SK-MEL-5 (cell line): ENCODE measurements around the gene ITGAL. TPM values are rescaled to one million over a fixed set of nuclear protein-coding genes. Genes with fewer than 3 reads are reported as not detected.
A peak's percentile ranks its signal among the peaks of the same experiment; 100 is the strongest.

ENCODE experiments used
- DNase-seq: peaks from one replicate; pipeline ENCODE4 v3.0.0-alpha.2; 2016; ENCODE audit warnings: low read depth, low spot score
- in situ Hi-C: cut with HindIII; loops from 2 replicates; pipeline ENCODE4 v1.10.0; 2016; ENCODE audit warnings: low sequenced_read_pairs, high pct_unique_total_duplicates, low pct_unique_long_range_greater_than_20kb
- total RNA-seq: library from RNA; depleted of rRNA; stranded (reverse); fragments of >200 nt; shearing (Covaris generic); gene quantifications from 2 replicates; pipeline ENCODE4 v1.2.3, GENCODE V29; 2014

ITGAL gene
- total RNA-seq, 1 experiment from 2014 or later = not detected

DNA sequence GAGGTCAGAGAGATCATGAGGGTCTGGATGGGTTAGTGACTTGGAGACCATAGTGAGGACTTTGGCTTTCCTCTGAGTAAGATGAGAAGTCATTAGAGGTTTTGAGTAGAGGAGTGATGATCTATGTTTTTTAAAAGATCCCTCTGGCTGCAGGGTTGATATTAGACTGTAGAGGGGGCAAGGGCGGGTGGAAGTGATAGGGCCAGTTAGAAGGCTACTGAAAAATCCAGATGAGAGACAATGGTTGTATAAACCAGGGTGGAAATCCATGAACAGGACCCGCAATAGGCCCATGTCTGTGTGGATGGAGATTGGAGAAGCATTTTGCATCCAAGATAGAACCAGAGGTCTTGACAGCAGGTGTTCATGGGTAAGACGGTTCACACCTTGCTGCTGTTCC, 9.8 kb downstream of the ITGAL start:
- in situ Hi-C loops = no loop called here
- DNase-seq = peak; percentile 35

GRCh38 chr16:30484887-30485286, 12.3 kb downstream of the ITGAL start:
- DNase-seq = no peak
- in situ Hi-C loops = no loop called here

DNA sequence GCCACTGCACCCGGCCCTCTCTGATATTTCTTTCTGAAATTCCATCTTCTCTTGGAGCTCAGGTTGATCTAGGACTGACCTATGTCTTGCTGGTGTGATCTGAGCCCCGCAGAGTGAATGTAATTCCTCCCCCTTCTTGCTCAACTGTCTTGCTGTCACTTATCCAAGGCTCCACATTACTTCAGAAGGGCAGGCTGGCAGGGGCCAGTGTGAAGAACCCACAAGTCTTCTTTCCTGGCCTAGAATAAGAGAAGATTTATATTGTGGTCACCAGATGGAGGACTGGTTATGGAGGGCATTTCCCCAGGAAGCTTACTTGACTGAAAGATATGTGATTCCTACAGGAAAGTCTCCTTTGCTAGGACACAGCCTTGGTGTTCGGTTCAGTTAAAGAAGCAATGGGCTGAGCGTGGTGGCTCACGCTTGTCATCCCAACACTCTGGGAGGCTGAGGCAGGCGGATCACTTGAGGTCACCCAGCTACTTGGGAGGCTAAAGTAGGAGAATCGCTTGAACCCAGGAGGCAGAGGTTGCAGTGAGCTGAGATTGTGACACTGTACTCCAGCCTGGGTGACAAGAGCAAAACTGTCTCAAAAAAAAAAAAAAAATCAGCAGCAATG, 13.4 kb downstream of the ITGAL start:
- no peak for DNase-seq
- in situ Hi-C loops = no loop called here

- in situ Hi-C loops = no loop called here
- peak; percentile 6 for DNase-seq
These were observed 16.4 kb downstream of the ITGAL start for GRCh38 chr16:30488764-30489605.

GRCh38 chr16:30490210-30490609, 17.7 kb downstream of the ITGAL start:
- in situ Hi-C loops = no loop called here
- DNase-seq = peak; percentile 19

- no peak for DNase-seq
- in situ Hi-C loops = no loop called here
These were observed 18.7 kb downstream of the ITGAL start for GRCh38 chr16:30491229-30491628.

- peak; percentile 62 for DNase-seq
- in situ Hi-C loops = no loop called here
These were observed 19.3 kb downstream of the ITGAL start for GRCh38 chr16:30491744-30492308.

DNA sequence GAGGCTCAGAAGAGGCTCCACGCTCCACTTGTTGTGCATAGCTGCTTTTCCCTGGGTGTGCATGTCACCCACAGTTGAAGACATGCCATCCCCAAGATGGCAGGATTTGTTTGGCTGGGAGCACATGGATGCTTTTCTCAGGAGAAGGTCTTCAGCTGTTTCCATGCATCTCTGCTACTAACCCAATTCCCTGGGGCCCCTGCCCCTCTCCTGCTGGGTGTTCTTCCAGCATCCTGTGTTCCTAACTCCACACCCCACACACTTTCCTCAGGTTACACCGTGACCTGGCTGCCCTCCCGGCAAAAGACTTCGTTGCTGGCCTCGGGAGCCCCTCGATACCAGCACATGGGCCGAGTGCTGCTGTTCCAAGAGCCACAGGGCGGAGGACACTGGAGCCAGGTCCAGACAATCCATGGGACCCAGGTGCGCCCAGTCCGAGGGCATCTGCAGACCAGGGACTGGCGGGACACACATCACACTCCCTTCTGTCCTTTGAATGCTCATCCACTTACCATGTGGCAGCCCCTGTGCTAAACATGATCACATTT, 21.5 kb downstream of the ITGAL start:
- in situ Hi-C loops = no loop called here
- no peak for DNase-seq

- in situ Hi-C loops = no loop called here
- no peak for DNase-seq
These were observed 22.2 kb downstream of the ITGAL start for GRCh38 chr16:30494709-30495108.

DNA sequence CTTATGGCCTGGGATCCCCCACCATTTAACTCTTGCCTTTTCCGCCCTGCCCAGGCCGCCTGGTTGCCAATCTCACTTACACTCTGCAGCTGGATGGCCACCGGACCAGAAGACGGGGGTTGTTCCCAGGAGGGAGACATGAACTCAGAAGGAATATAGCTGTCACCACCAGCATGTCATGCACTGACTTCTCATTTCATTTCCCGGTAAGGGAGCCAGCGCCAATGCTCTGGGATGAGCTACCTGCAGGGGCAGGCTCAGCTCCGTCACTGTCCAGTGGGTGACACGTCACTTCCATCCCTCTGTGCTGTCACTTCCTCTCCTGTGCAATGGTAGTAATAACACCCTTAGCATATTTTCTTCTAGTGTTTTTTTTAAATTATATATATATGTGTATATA, 26.7 kb downstream of the ITGAL start:
- in situ Hi-C loops = no loop called here
- no peak for DNase-seq

GRCh38 chr16:30503403-30504296, 31.1 kb downstream of the ITGAL start:
- in situ Hi-C loops = no loop called here
- DNase-seq = no peak

GRCh38 chr16:30509081-30509765, 36.7 kb downstream of the ITGAL start:
- in situ Hi-C loops = no loop called here

GRCh38 chr16:30510376-30510938, 37.9 kb downstream of the ITGAL start:
- in situ Hi-C loops = no loop called here
- no peak for DNase-seq

More at GRCh38 chr16:30509081-30509765, 36.7 kb downstream of the ITGAL start:
- DNase-seq = no peak

DNA sequence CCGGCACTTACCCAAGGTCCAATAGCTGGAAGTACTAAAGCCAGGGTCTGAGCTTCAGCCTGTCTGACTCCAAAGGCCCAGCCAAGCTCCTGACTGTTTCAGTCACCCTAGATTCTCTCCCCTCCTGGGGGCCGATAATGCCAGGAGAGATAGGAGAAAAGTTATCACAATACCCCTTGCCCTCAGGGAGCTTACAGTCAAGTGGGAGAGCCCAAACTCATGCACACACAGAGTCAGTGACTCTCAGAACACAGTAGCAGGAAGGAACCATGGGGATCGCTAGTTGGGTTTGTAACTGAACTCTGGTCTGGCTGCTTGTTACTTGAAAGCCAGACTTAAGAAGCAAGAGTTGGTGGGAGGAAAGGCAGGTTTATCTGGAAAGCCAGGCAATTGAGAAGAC, 39.0 kb downstream of the ITGAL start:
- DNase-seq = no peak
- in situ Hi-C loops = no loop called here

DNA sequence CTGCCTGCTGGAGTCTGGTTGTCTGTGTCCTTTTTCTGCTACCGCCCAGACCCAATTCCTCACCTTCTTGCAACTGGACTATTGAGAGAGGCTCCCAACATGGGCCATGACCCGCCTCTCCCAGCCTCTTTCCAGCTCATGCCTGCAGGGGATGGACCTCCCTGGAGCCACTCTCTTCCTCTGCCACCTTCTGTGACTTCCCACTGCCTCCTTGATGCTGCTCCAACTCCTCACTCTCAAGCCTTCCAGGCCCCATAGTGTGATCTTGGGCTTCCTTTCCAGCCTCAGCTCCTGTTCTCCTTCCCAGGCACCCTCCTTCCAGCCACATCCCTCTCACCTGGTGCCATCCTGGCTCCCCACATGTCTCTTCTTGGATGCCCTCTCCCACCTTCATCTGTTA, 42.7 kb downstream of the ITGAL start:
- in situ Hi-C loops = no loop called here
- no peak for DNase-seq

DNA sequence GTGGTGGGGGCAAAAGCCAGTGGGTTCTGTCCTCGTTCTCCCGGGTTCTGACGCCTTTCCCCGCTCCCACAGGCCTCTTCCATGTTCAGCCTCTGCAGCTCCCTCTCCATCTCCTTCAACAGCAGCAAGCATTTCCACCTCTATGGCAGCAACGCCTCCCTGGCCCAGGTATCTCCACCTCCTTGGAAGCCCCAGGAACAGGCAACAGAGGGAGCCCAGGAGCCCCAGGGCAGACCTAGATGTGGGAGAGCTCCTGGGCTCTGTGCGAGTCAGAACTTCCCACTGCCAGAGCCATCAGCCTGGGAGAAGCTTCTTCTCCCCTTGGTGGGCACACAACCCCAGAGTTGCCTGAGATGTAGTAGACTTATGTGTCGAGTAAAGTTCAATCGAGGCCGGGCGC, 46.0 kb downstream of the ITGAL start:
- DNase-seq = no peak
- in situ Hi-C loops = no loop called here
